GM18870 (cell line): ENCODE results near the gene PTCD1.
"Not testable (repeated sequence)": the region's sequence is repeated elsewhere in the genome, so short reads cannot be mapped to it uniquely, and the experiment has no call there.

ENCODE experiments used
- ATAC-seq: cut with Tn5 transposase; IDR thresholded peaks from one replicate; pipeline ENCODE4 v1.9.1; 2021; ENCODE audit warnings: moderate library complexity; ENCODE audit not compliant: unreplicated experiment

The PTCD1 gene

GRCh38 chr7:99392046-99392445, 46.6 kb downstream of the PTCD1 start:
- no peak for ATAC-seq

GRCh38 chr7:99390941-99391602, 47.5 kb downstream of the PTCD1 start:
- ATAC-seq = no peak

- no peak for ATAC-seq
These were observed 48.8 kb downstream of the PTCD1 start for GRCh38 chr7:99389772-99390171.

- ATAC-seq = no peak
These were observed 50.7 kb downstream of the PTCD1 start for GRCh38 chr7:99387912-99388311.

- ATAC-seq = not testable (repeated sequence)
These were observed 51.4 kb downstream of the PTCD1 start for GRCh38 chr7:99387239-99387635.

- no peak for ATAC-seq
These were observed 51.9 kb downstream of the PTCD1 start for GRCh38 chr7:99386584-99387238.

- no peak for ATAC-seq
These were observed 53.0 kb downstream of the PTCD1 start for GRCh38 chr7:99385564-99385963.

- ATAC-seq = no peak
These were observed 54.1 kb downstream of the PTCD1 start for GRCh38 chr7:99384523-99384922.

- no peak for ATAC-seq
These were observed 54.7 kb downstream of the PTCD1 start for GRCh38 chr7:99383791-99384370.

GRCh38 chr7:99383203-99383602, 55.4 kb downstream of the PTCD1 start:
- ATAC-seq = no peak

- no peak for ATAC-seq
These were observed 56.9 kb downstream of the PTCD1 start for GRCh38 chr7:99381664-99382075.

- peak; percentile 65 for ATAC-seq
These were observed 57.6 kb downstream of the PTCD1 start for GRCh38 chr7:99380823-99381663.

GRCh38 chr7:99380032-99380822, 58.4 kb downstream of the PTCD1 start:
- peak; percentile 35 for ATAC-seq

GRCh38 chr7:99379693-99380031, 58.9 kb downstream of the PTCD1 start:
- ATAC-seq = not testable (repeated sequence)

- ATAC-seq = no peak
These were observed 59.5 kb downstream of the PTCD1 start for GRCh38 chr7:99379043-99379577.

GRCh38 chr7:99375070-99375807, 63.4 kb downstream of the PTCD1 start:
- no peak for ATAC-seq

GRCh38 chr7:99374111-99375064, 64.2 kb downstream of the PTCD1 start, which contains the start of gene ARPC1B:
Gene ARPC1B, plus strand, starts transcription at chr7:99374730. Its CDS starts 10,985 bp downstream, at chr7:99385715.
- ATAC-seq = peak; percentile 35
